ENCODE results near the gene NSRP1. TPM values are rescaled to one million over a fixed set of nuclear protein-coding genes. Genes with fewer than 3 reads are reported as not detected.

Gene NSRP1
- total and polyA plus RNA-seq, 10 of the 15 experiments (the other 5 are each of a cell fraction or from before 2014, with no cell fraction given) = 12.5 to 69.7 (median 37.8) TPM

DNA sequence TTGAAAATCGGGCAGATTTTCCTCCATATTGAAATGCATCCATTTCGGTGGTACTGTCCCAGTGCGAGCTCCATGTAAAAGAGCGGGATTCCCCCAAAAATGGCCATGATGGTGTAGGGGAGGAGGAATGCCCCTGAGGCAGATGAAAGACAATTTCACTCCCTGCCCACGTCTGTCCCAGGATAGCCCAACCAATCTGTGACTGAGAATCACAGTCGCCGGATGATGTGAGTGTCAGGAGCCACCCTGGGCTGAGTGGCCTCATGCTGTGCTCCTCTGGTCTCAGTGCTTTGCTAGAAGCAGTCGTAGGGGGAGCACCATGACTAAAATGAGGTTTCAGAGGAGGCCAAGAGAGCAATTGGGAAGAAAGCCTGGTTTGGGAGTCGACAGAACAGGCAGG is 102.2 kb downstream of the NSRP1 start (continued):
- TF ChIP-seq, protein P1, sequence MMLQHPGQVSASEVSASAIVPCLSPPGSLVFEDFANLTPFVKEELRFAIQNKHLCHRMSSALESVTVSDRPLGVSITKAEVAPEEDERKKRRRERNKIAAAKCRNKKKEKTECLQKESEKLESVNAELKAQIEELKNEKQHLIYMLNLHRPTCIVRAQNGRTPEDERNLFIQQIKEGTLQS (IDR thresholded peaks at IDR 0.05; ENCODE audit: borderline replicate concordance, extremely low read depth, low read depth, low read length) = no peak
- TF ChIP-seq RFX5 (IDR thresholded peaks at IDR 0.05; ENCODE audit: low read depth, low read length) = no peak
- TF ChIP-seq, protein P2, sequence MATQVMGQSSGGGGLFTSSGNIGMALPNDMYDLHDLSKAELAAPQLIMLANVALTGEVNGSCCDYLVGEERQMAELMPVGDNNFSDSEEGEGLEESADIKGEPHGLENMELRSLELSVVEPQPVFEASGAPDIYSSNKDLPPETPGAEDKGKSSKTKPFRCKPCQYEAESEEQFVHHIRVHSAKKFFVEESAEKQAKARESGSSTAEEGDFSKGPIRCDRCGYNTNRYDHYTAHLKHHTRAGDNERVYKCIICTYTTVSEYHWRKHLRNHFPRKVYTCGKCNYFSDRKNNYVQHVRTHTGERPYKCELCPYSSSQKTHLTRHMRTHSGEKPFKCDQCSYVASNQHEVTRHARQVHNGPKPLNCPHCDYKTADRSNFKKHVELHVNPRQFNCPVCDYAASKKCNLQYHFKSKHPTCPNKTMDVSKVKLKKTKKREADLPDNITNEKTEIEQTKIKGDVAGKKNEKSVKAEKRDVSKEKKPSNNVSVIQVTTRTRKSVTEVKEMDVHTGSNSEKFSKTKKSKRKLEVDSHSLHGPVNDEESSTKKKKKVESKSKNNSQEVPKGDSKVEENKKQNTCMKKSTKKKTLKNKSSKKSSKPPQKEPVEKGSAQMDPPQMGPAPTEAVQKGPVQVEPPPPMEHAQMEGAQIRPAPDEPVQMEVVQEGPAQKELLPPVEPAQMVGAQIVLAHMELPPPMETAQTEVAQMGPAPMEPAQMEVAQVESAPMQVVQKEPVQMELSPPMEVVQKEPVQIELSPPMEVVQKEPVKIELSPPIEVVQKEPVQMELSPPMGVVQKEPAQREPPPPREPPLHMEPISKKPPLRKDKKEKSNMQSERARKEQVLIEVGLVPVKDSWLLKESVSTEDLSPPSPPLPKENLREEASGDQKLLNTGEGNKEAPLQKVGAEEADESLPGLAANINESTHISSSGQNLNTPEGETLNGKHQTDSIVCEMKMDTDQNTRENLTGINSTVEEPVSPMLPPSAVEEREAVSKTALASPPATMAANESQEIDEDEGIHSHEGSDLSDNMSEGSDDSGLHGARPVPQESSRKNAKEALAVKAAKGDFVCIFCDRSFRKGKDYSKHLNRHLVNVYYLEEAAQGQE (IDR thresholded peaks at IDR 0.05; ENCODE audit: low read depth, low read length) = no peak
- no peak for TF ChIP-seq CHD4 (IDR thresholded peaks at IDR 0.05)
- no peak for TF ChIP-seq HDGF (IDR thresholded peaks at IDR 0.05)
- peak; percentile 55; the same call in 1 of the 2 replicates for TF ChIP-seq IKZF1 (conservative IDR thresholded peaks at IDR 0.05)
- no peak for TF ChIP-seq NRF1 (conservative IDR thresholded peaks at IDR 0.05; ENCODE audit: low read depth, low read length)
- TF ChIP-seq, protein P3, sequence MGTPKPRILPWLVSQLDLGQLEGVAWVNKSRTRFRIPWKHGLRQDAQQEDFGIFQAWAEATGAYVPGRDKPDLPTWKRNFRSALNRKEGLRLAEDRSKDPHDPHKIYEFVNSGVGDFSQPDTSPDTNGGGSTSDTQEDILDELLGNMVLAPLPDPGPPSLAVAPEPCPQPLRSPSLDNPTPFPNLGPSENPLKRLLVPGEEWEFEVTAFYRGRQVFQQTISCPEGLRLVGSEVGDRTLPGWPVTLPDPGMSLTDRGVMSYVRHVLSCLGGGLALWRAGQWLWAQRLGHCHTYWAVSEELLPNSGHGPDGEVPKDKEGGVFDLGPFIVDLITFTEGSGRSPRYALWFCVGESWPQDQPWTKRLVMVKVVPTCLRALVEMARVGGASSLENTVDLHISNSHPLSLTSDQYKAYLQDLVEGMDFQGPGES (IDR thresholded peaks at IDR 0.05) = no peak
- TF ChIP-seq ASH2L (IDR thresholded peaks at IDR 0.05; ENCODE audit: borderline replicate concordance, low read depth) = no peak
- TF ChIP-seq ZNF217 (IDR thresholded peaks at IDR 0.05) = no peak
- TF ChIP-seq NFIC (IDR thresholded peaks at IDR 0.05; ENCODE audit: low read depth, low read length) = 0 out of 2 replicates have a peak, but pooled peaks have one; percentile 21
- no peak for TF ChIP-seq RAD51 (IDR thresholded peaks at IDR 0.05)
- TF ChIP-seq WRNIP1 (IDR thresholded peaks at IDR 0.05; ENCODE audit: borderline replicate concordance, low read depth, low read length) = no peak
- no peak for TF ChIP-seq ZNF384 (IDR thresholded peaks at IDR 0.05; ENCODE audit: borderline replicate concordance, low read depth, low read length)
- TF ChIP-seq SMARCA5 (IDR thresholded peaks at IDR 0.05) = no peak
- TF ChIP-seq RB1 (IDR thresholded peaks at IDR 0.05; ENCODE audit: borderline replicate concordance) = no peak
- no peak for TF ChIP-seq BCL11A (IDR thresholded peaks at IDR 0.05; ENCODE audit: low read depth, low read length)
- TF ChIP-seq IKZF2 (IDR thresholded peaks at IDR 0.05) = 0 out of 4 replicates have a peak, but pooled peaks have one; percentile 30 to 44
- TF ChIP-seq EP300 (IDR thresholded peaks at IDR 0.05; ENCODE audit: borderline replicate concordance in 1 of 2, control insufficient read depth in 1 of 2, low read depth in 2 of 2, low read length in 2 of 2) = no peak
